PC-3 (cell line): ENCODE results near the gene CYP26A1. TPM values are rescaled to one million over a fixed set of nuclear protein-coding genes. Genes with fewer than 3 reads are reported as not detected.

ENCODE experiments used
- ATAC-seq: fragments of 200-7000 bp; cut with Tn5 transposase; 2 replicates; pipeline ENCODE4 v1.9.1; 2020; ENCODE audit warnings: mild to moderate bottlenecking, moderate library complexity
- BruUV-seq: library from RNA; stranded (reverse); fragments of 400-500 nt; replicated peaks from 2 replicates; lab custom pipeline; 2021; lab: Mats Ljungman, UMichigan
- CTCF ChIA-PET: fragments of 300-600 bp; sonication (Branson Sonifier 250); formaldehyde crosslinking; loops from one replicate; lab custom pipeline; 2022; ENCODE audit warnings: antibody characterized with exemption; lab: Charles Lee
- POLR2A ChIA-PET: fragments of 300-600 bp; sonication (Branson Sonifier 250); formaldehyde crosslinking; loops from one replicate; lab custom pipeline; 2022; ENCODE audit warnings: antibody characterized with exemption; ENCODE audit not compliant: unreplicated experiment; lab: Charles Lee
- DNase-seq: peaks from one replicate; pipeline ENCODE4 v3.0.0-alpha.2; 2015
- H2AFZ ChIP-seq: fragments of 300-600 bp; sonication (generic); 2 replicates; pipeline ENCODE4 v1.6.0; 2016; ENCODE audit warnings: antibody characterized with exemption, low read length
- H3F3A ChIP-seq: fragments of 300-600 bp; sonication (generic); one replicate; pipeline ENCODE4 v1.6.0; 2017; ENCODE audit warnings: antibody characterized with exemption, low read length, control low read depth, mild to moderate bottlenecking; ENCODE audit not compliant: unreplicated experiment
- H3K27ac ChIP-seq: fragments of 300-600 bp; sonication (generic); 2 replicates; pipeline ENCODE4 v1.5.1; 2016; ENCODE audit warnings: mild to moderate bottlenecking, low read length
- H3K27me3 ChIP-seq: fragments of 300-600 bp; sonication (generic); 2 replicates; pipeline ENCODE4 v1.6.1; 2016; ENCODE audit warnings: low read length, mixed read lengths
- H3K36me3 ChIP-seq: fragments of 300-600 bp; sonication (generic); 2 replicates; pipeline ENCODE4 v1.6.1; 2016; ENCODE audit warnings: low read depth, mixed run types, low read length, mixed read lengths
- H3K4me1 ChIP-seq: fragments of 300-600 bp; sonication (generic); 2 replicates; pipeline ENCODE4 v1.5.1; 2016; ENCODE audit warnings: low read length; ENCODE audit not compliant: insufficient read depth
- H3K4me2 ChIP-seq: fragments of 300-600 bp; sonication (generic); 2 replicates; pipeline ENCODE4 v1.6.0; 2016; ENCODE audit warnings: low read length
- H3K4me3 ChIP-seq: fragments of 300-600 bp; sonication (generic); 2 replicates; pipeline ENCODE4 v1.5.1; 2016; ENCODE audit warnings: mild to moderate bottlenecking, low read length, mixed read lengths
- H3K79me2 ChIP-seq: fragments of 300-600 bp; sonication (generic); 2 replicates; pipeline ENCODE4 v1.6.1; 2017; ENCODE audit warnings: low read length, mixed read lengths
- H3K9ac ChIP-seq: fragments of 300-600 bp; sonication (generic); 2 replicates; pipeline ENCODE4 v1.6.0; 2016; ENCODE audit warnings: mild to moderate bottlenecking, low read length
- H3K9me2 ChIP-seq: fragments of 300-600 bp; sonication (generic); replicated peaks from 2 replicates; pipeline ENCODE4 v1.6.1; 2016; ENCODE audit warnings: mixed run types, low read length, mixed read lengths
- H3K9me3 ChIP-seq: fragments of 300-600 bp; sonication (generic); 2 replicates; pipeline ENCODE4 v1.6.1; 2016; ENCODE audit warnings: low read length, mixed read lengths
- H4K20me1 ChIP-seq: fragments of 300-600 bp; sonication (generic); 2 replicates; pipeline ENCODE4 v1.6.1; 2016; ENCODE audit warnings: low read length, mixed read lengths
- EZH2 ChIP-seq: fragments of 300-600 bp; sonication (generic); IDR thresholded peaks from one replicate; pipeline ENCODE4 v1.6.1; 2017; ENCODE audit warnings: antibody characterized with exemption, mild to moderate bottlenecking, low read length; ENCODE audit not compliant: unreplicated experiment
- EZH2phosphoT487 ChIP-seq: fragments of 300-600 bp; sonication (generic); IDR thresholded peaks from 2 replicates; pipeline ENCODE4 v1.6.1; 2018; ENCODE audit warnings: mild to moderate bottlenecking, antibody characterized with exemption, low read length, borderline replicate concordance
- intact Hi-C: fragments of 100-400 bp; cut with micrococcal nuclease; formaldehyde crosslinking; loops from 2 replicates; pipeline ENCODE4 v1.9.0; 2023
- total RNA-seq: library from RNA; depleted of rRNA; stranded (reverse); fragments of >200 nt; gene quantifications from 2 replicates; pipeline ENCODE4 v1.2.3, GENCODE V29; 2014
- TF ChIP-seq, protein P1 (sequence below): fragments of 300-600 bp; sonication (generic); conservative IDR thresholded peaks from 2 replicates; pipeline ENCODE4 v1.5.1; 2017; ENCODE audit warnings: antibody characterized with exemption, low read depth, mild to moderate bottlenecking, low read length

CYP26A1 gene
- total RNA-seq, 1 experiment from 2014 or later = 0.26 TPM

DNA sequence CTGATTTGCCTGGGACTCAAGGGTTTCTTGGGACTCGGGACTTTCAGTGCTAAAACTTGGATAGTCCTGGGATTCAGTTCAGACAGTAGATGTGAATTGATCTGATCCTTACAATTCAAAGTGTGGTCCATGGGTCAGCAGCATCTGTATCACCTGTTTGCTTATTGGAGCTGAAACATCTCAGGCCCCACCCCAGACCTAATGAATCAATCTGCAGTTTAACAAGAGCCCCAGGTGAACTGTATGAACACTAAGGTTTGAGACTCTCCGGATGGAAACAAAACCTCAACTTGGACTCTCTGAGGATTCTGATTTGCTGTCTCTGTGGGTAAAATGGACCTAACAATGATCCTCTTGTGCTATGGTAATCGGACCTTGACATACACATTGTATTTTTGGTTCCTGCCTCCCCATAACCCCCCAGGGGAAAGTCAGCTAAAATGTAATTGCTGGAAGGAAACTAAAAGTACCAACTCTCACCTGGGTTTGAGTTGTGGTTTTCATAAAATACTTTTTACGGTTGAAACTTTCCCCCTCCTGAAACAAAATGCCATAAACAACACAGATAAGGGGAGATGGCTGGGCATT is 11.7 kb downstream of the CYP26A1 start:
- H3K9me3 ChIP-seq = no peaks in the 10 kb centered on the region
- DNase-seq (no peak), ATAC-seq (no peak; the same call in 1 of the 2 replicates)
- intact Hi-C loops = no loop called here
- no TSS peak for BruUV-seq
- H3K9ac ChIP-seq = no peak overlapping the region
- no peak overlapping the region for H3K4me2 ChIP-seq
- no peaks in the 10 kb centered on the region for H3K4me1 ChIP-seq
- H3F3A ChIP-seq = no peaks in the 10 kb centered on the region
- no peak overlapping the region for H3K4me3 ChIP-seq
- no peaks in the 10 kb centered on the region for H3K9me2 ChIP-seq
- TF ChIP-seq EZH2 (no peak), EZH2phosphoT487 (no peak)
- TF ChIP-seq, protein P1, sequence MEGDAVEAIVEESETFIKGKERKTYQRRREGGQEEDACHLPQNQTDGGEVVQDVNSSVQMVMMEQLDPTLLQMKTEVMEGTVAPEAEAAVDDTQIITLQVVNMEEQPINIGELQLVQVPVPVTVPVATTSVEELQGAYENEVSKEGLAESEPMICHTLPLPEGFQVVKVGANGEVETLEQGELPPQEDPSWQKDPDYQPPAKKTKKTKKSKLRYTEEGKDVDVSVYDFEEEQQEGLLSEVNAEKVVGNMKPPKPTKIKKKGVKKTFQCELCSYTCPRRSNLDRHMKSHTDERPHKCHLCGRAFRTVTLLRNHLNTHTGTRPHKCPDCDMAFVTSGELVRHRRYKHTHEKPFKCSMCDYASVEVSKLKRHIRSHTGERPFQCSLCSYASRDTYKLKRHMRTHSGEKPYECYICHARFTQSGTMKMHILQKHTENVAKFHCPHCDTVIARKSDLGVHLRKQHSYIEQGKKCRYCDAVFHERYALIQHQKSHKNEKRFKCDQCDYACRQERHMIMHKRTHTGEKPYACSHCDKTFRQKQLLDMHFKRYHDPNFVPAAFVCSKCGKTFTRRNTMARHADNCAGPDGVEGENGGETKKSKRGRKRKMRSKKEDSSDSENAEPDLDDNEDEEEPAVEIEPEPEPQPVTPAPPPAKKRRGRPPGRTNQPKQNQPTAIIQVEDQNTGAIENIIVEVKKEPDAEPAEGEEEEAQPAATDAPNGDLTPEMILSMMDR = no peak
- no peak overlapping the region for H3K27ac ChIP-seq
- no peaks in the 10 kb centered on the region for H3K79me2 ChIP-seq
- H3K36me3 ChIP-seq = no peaks in the 10 kb centered on the region
- no peaks in the 10 kb centered on the region for H3K27me3 ChIP-seq
- ChIA-PET CTCF (no interaction called here), POLR2A (interaction anchor here (0.6 kb wide), 1 partner anchor 398 kb away, joined by 3 read pairs; no protein-coding TSS in a partner anchor)
- no peaks in the 10 kb centered on the region for H4K20me1 ChIP-seq
- no peak overlapping the region for H2AFZ ChIP-seq

DNA sequence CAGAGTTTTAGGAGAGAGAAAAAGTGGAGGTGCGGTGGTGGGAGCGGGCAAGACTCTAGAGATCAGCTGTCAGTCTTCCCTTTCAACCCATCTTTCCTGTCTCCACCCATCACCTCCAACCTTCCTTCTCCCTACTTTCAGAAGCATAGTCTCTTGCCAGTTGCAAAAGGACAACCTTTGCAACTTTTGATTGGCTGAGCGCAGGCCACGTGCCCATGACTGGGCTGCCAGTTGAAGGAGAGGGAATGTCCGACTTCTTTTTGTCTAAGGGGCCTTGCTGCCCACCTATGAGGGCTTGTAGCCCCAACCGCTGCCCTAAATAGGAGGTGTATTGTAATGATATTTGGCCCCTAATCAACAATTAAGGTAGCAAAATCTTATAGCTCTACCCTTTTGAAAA is 12.6 kb downstream of the CYP26A1 start:
- intact Hi-C loops = no loop called here
- no TSS peak for BruUV-seq

DNA sequence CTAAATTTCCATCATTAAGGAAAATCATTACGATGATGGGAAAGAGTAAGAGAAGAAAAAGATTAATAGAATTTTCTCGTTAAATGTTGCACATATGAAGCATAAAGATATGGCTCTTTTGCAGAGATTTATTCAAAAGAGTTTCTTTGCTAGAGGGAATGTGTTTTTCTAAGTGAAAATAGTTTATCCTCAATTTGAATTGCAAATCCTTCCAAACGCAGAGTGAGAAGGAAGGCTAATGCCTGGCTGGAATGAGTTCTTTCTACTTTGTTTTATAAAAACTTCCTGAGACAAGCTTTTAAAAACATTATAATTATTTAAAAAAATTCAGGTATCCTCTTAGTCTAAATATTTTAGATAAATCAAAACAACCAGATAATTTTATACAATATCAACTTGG is 14.2 kb downstream of the CYP26A1 start:
- Histone ChIP-seq H3K4me1 (no peaks in the 10 kb centered on the region), H3K9ac (no peak overlapping the region), H2AFZ (no peak overlapping the region), H3K9me3 (no peaks in the 10 kb centered on the region), H3K27ac (no peak overlapping the region), H3K9me2 (no peaks in the 10 kb centered on the region), H3K4me2 (no peak overlapping the region), H3K79me2 (no peaks in the 10 kb centered on the region), H3F3A (no peaks in the 10 kb centered on the region), H3K36me3 (no peaks in the 10 kb centered on the region), H3K4me3 (no peak overlapping the region), H3K27me3 (no peaks in the 10 kb centered on the region), H4K20me1 (no peaks in the 10 kb centered on the region)
- POLR2A ChIA-PET = no interaction called here
- no peak for ATAC-seq
- intact Hi-C loops = no loop called here
- CTCF ChIA-PET = no interaction called here
- TF ChIP-seq EZH2 (no peak), EZH2phosphoT487 (no peak)
- TF ChIP-seq, protein P1 = no peak
- BruUV-seq = no TSS peak
- DNase-seq = no peak

More for the DNA sequence above, 12.6 kb downstream of the CYP26A1 start:
- Histone ChIP-seq H3K4me3 (no peak overlapping the region), H3K27me3 (no peaks in the 10 kb centered on the region), H4K20me1 (no peaks in the 10 kb centered on the region), H2AFZ (no peak overlapping the region), H3F3A (no peaks in the 10 kb centered on the region), H3K9ac (no peak overlapping the region), H3K79me2 (no peaks in the 10 kb centered on the region), H3K4me1 (no peaks in the 10 kb centered on the region), H3K9me3 (no peaks in the 10 kb centered on the region), H3K9me2 (no peaks in the 10 kb centered on the region), H3K4me2 (no peak overlapping the region), H3K27ac (no peak overlapping the region), H3K36me3 (no peaks in the 10 kb centered on the region)
- no peak for ATAC-seq
- POLR2A ChIA-PET = no interaction called here
- TF ChIP-seq EZH2 (no peak), EZH2phosphoT487 (no peak)
- TF ChIP-seq, protein P1 = no peak
- CTCF ChIA-PET = no interaction called here
- DNase-seq = no peak
